ENCODE results near the gene APRT.

The APRT gene

GRCh38 chr16:88840600-88841215, 29.0 kb upstream of the APRT start:
- TF ChIP-seq MAX (IDR thresholded peaks at IDR 0.05) (no peak), EP300 (IDR thresholded peaks at IDR 0.05; ENCODE audit: borderline replicate concordance) (no peak), YY1 (IDR thresholded peaks at IDR 0.05; ENCODE audit: low read depth) (no peak), EGR1 (IDR thresholded peaks at IDR 0.05) (no peak), TAF1 (IDR thresholded peaks at IDR 0.05; ENCODE audit: low read depth) (no peak), TEAD4 (IDR thresholded peaks at IDR 0.05) (no peak), FOXM1 (IDR thresholded peaks at IDR 0.05; ENCODE audit: borderline replicate concordance, low read depth) (no peak), NFIC (IDR thresholded peaks at IDR 0.05) (no peak), CEBPB (IDR thresholded peaks at IDR 0.05) (no peak), USF1 (IDR thresholded peaks at IDR 0.05) (no peak), ZBTB7A (IDR thresholded peaks at IDR 0.05; ENCODE audit: low read depth) (no peak), RAD21 (IDR thresholded peaks at IDR 0.05; ENCODE audit: low read depth) (no peak), TCF12 (IDR thresholded peaks at IDR 0.05; ENCODE audit: low read depth) (no peak)

- TF ChIP-seq ZBTB7A (IDR thresholded peaks at IDR 0.05; ENCODE audit: low read depth): no peak
- TF ChIP-seq USF1 (IDR thresholded peaks at IDR 0.05): no peak
- no peak for TF ChIP-seq REST (IDR thresholded peaks at IDR 0.05; ENCODE audit: low read depth)
- no peak for TF ChIP-seq RAD21 (IDR thresholded peaks at IDR 0.05; ENCODE audit: low read depth)
- no peak for TF ChIP-seq CEBPB (IDR thresholded peaks at IDR 0.05)
- no peak for TF ChIP-seq EGR1 (IDR thresholded peaks at IDR 0.05)
- TF ChIP-seq CREB1 (IDR thresholded peaks at IDR 0.05; ENCODE audit: low read depth): no peak
- no peak for TF ChIP-seq YY1 (IDR thresholded peaks at IDR 0.05; ENCODE audit: low read depth)
- no peak for TF ChIP-seq TEAD4 (IDR thresholded peaks at IDR 0.05)
Measured at GRCh38 chr16:88839745-88840599, 28.2 kb upstream of the APRT start.

- no peak for TF ChIP-seq CREB1 (IDR thresholded peaks at IDR 0.05; ENCODE audit: low read depth)
- no peak for TF ChIP-seq USF1 (IDR thresholded peaks at IDR 0.05)
- no peak for TF ChIP-seq FOXM1 (IDR thresholded peaks at IDR 0.05; ENCODE audit: borderline replicate concordance, low read depth)
- no peak for TF ChIP-seq ZBTB7A (IDR thresholded peaks at IDR 0.05; ENCODE audit: low read depth)
- no peak for TF ChIP-seq NFIC (IDR thresholded peaks at IDR 0.05)
- no peak for TF ChIP-seq EGR1 (IDR thresholded peaks at IDR 0.05)
- TF ChIP-seq YY1 (IDR thresholded peaks at IDR 0.05; ENCODE audit: low read depth): no peak
- no peak for TF ChIP-seq MAX (IDR thresholded peaks at IDR 0.05)
- TF ChIP-seq REST (IDR thresholded peaks at IDR 0.05; ENCODE audit: low read depth): no peak
- no peak for TF ChIP-seq TAF1 (IDR thresholded peaks at IDR 0.05; ENCODE audit: low read depth)
- no peak for TF ChIP-seq TCF12 (IDR thresholded peaks at IDR 0.05; ENCODE audit: low read depth)
- no peak for TF ChIP-seq RAD21 (IDR thresholded peaks at IDR 0.05; ENCODE audit: low read depth)
- TF ChIP-seq EP300 (IDR thresholded peaks at IDR 0.05; ENCODE audit: borderline replicate concordance): no peak
- no peak for TF ChIP-seq TEAD4 (IDR thresholded peaks at IDR 0.05)
Measured at GRCh38 chr16:88839026-88839529, 27.4 kb upstream of the APRT start.

- TF ChIP-seq EGR1 (IDR thresholded peaks at IDR 0.05) (no peak), USF1 (IDR thresholded peaks at IDR 0.05) (no peak), TCF12 (IDR thresholded peaks at IDR 0.05; ENCODE audit: low read depth) (no peak), FOXM1 (IDR thresholded peaks at IDR 0.05; ENCODE audit: borderline replicate concordance, low read depth) (no peak), YY1 (IDR thresholded peaks at IDR 0.05; ENCODE audit: low read depth) (no peak), TAF1 (IDR thresholded peaks at IDR 0.05; ENCODE audit: low read depth) (no peak), EP300 (IDR thresholded peaks at IDR 0.05; ENCODE audit: borderline replicate concordance) (no peak), CREB1 (IDR thresholded peaks at IDR 0.05; ENCODE audit: low read depth) (no peak), RAD21 (IDR thresholded peaks at IDR 0.05; ENCODE audit: low read depth) (no peak)
Measured at GRCh38 chr16:88838566-88838965, 26.8 kb upstream of the APRT start.

Data from Ishikawa (cell line).